ENCODE data around the gene EIF2AK2.

Gene EIF2AK2

DNA sequence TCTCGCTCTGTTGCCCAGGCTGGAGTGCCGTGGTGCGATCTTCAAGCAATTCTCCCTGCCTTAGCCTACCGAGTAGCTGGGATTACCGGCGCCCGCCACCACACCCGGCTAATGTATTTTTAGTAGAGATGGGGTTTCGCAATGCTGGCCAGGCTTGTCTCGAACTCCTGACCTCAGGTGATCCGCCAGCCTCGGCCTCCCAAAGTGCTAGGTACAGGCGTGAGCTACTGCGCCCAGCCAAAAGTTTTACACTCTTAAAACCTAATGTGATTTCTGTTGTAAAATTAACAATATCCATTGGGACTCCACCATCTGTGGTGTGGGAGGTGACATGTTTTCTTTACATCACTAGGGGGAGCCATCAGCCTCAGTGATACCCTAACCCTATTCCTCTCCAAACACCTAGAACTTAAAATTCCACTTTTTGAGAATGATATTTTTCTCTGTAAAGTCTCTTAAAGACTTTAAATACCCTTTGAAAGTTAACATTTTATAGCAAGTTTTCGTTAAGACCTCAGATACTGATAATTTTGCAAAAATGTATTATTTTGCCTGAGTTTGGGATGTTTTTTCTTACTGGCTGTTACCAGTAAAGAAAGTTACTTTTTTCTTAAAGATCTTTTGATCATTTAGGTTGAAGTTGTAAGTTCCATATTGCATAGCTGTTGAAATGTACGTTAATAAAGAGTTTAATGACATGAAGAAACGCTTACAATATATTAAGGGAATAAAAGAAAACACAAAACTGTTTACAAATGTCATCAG lies 11.6 kb upstream of the EIF2AK2 start:
- DNase-seq, result peak; percentile 5

DNA sequence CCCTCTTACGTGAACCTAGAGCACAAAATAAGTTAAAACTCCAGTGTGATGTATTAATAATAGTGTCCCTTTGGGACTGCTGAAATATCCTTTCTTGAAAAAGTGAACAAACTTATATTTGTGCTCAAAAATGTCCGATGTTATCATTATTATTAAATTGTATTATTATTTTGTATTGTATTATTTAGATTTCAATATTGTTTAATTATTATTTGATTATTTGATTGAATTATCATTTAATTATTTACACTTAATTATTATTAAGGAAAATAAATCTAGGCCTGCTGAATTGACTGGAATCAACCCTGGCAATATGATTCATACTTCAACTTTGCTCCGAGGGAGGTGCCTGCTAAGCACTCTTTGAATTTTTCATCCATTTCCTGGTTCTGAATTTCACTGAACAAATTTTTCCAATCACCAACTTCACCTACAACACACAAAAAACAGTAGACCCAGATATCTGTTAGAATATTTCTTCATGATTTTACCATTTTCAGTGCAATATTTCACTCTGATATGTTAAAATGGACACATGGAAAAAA lies 10.9 kb upstream of the EIF2AK2 start:
- DNase-seq, result no peak

DNA sequence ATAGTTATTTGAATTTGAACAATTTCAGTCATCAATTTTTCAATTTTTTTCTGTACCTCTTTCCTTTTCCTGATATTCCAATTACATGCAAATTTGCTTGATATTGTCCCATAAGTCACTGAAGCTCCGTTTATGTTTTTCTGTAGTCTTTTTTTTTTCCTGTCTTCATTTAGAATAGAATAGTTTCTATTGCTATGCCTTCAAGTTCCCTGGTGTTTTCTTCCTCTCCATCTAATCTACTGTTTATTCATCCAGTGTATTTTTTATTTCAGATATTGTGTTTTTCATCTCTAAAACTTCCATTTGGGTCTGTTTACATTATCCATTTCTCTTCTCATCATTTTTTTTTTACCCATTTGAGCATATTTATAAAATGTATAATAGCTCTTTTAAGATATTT lies 8.0 kb upstream of the EIF2AK2 start:
- DNase-seq, result no peak

DNA sequence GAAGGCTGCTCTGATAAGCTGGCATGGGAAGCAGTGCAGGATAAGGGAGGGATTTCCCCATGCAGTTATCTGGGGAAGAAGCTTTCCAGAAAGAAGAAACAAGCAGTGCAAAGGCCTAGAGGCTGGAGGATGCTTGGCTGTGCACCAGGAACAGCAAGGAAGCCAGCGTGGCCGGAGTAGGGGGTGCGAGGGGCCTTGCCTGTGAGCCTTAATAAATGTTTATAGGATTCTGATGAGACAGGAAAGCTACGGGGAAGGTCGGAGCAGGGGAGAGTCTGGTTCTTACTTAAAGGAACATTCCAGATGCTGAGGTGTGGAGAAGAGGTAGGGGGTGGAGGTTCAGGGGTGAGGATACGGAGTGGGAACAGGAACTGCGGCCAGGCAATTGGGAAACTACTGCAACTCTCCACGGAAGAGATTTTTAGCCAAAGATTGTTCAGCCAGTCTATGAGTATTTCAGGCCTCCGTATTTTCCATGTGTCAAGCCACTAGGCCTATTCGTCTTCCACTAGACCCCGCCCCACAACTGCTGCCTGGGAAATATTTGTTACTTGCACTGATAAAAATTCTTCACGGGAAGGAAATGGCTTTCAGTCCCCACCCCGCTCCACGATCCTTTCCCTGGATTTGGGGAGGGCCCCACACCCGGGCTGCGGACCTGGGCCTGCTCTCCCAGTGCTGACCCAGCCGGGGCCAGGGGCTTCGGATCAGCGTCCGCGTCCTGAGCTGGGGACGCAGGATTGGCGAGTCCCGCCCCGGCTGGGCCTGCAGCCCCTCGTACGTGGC lies 516 bp downstream of the EIF2AK2 start:
- DNase-seq, result no peak

DNA sequence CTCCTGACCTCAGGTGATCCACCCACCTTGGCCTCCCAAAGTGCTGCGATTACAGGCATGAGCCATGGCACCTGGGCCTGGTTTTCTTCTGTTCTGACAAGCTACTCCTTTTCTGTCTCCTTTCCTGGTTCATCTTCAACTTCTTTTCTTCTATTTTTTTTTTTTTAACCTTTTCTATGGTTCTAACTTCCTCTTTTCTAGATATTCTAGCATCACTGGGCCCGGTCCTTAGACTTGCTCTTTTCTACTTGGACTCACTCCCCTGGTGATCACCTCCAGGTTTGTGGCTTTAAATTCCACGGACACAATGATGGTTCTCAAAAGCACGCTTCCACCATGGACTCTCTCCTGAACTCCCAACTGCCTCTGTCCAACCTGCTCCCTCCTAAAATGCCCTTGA lies 2.0 kb downstream of the EIF2AK2 start:
- DNase-seq, result no peak

GRCh38 chr2:37153224-37153623 lies 3.6 kb downstream of the EIF2AK2 start:
- no peak for DNase-seq

DNA sequence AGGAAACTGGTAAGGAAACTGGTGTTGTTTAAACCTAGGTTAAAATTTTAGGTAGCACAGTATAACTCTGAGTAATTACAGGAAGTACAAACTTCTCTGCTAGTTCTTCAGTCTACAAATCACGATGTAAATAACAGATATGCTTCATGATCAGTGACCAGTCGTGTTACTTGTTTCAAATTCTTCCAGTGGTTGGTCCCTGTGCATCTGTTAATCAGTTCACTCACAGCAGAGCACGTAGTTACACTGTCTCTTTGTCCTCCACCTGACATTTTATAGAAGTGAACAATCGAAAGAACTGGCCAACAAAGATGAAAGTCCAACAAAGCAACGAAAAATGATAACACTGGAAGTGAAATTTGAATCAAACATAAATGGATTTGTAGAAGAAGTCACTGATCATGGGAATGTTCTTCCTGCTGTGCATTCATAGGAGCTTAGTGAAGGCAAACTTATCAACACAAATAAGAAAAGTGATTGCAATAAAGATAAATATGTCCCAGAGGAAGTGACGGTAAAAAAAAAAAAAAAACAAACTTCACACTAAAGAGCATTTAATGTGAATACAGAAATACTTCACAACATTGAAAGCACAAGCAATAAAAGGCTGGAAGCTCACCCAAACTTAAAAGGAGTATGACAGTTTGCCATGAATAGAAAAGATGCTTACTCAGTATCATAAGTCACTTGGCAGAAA lies 7.0 kb downstream of the EIF2AK2 start:
- DNase-seq, result no peak

DNA sequence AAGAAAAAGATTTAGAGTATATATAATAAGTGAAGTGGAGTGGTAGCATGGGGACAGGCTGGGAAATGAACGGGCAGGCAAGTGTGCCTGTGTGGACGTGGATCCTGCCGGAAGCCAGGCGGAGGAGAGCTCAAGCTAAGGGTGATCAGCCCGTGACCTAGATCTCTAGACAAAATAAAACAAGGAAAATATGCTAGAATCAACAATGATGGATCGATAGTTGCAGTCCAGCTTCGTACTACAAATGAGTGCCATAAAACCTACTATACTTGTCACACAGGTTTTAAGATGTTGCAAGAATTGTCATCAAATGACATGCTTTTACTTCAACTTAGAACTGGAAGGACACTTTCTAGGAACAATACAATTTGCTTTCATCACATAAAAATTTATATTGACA lies 8.5 kb downstream of the EIF2AK2 start:
- DNase-seq, result no peak

DNA sequence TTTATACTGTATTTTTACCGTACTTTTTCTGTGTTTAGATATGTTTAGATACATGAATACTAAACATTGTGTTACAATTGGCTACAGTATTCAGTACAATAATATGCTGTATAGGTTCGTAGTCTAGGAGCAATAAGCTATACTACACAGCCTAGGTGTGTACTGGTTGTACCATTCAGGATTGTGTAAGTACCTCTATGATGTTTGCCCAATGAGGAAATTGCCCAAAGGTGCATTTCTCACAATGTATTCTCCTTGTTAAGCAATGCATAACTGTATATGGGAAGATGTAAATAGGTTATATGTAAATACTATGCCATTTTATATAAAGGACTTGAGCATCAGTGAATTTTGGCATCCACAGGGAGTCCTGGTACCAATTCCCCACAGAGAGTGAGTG lies 10.7 kb downstream of the EIF2AK2 start:
- no peak for DNase-seq

GRCh38 chr2:37143974-37144373 lies 12.8 kb downstream of the EIF2AK2 start:
- no peak for DNase-seq

DNA sequence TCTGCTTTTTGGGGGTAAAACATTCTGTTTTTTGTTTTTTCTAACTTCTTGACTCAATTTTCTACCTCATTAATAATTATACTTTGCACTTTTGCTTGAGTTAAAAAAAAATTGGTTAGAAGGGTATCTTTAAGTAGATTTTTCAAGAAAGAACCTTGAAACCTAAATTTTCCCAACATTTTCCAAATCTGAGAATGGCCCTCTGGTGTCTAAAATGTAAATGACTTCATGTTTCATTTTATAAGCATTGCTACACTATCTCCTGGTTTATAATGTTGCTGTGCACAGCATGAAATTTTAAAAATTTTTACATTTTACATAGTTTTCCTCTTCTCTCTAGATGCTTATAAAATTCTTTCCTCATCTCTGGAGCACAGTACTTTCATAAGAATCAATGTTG lies 14.2 kb downstream of the EIF2AK2 start:
- DNase-seq, result no peak

GRCh38 chr2:37132914-37133313 lies 23.9 kb downstream of the EIF2AK2 start:
- DNase-seq, result no peak

DNA sequence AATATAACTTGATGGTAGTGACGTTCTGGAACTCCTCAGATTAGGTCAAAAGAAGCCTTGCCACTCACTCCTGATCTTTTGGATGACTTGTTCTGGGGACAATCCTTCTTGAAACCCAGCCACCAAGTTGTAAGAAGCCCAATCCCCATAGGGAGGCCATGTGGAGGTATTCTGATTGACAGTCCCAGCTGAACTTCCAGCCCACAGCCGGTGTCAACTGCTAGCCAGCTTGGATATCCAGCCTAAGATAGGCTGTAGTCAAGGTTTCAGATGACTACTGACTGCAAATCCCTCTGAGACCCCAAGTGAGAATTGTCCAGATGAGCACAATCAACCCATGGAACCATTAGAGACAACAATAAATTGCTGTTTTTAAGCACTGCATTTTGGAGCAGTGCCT lies 31.4 kb downstream of the EIF2AK2 start:
- no peak for DNase-seq

GRCh38 chr2:37119157-37119556 lies 37.6 kb downstream of the EIF2AK2 start:
- DNase-seq, result no peak

GRCh38 chr2:37117566-37117965 lies 39.2 kb downstream of the EIF2AK2 start:
- DNase-seq, result no peak

DNA sequence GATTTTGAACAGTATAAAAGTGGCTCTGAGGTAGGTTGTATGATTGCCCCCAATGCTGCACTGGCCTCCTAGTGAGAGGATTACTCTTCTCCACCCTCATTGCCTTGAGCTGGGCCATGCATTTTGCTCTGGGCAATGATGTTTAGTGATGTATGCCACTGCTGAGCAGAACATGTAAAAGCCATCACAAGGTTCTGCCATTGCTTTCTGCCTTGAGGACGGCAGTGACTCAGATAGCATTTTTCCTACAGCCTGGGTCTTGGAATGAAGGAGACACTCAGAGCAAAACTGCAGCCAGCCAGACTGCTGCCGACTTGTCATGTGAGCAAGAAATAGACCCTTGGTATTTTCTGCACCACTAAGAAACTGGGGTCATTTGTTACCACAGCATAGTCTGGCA lies 44.8 kb downstream of the EIF2AK2 start:
- DNase-seq, result no peak

DNA sequence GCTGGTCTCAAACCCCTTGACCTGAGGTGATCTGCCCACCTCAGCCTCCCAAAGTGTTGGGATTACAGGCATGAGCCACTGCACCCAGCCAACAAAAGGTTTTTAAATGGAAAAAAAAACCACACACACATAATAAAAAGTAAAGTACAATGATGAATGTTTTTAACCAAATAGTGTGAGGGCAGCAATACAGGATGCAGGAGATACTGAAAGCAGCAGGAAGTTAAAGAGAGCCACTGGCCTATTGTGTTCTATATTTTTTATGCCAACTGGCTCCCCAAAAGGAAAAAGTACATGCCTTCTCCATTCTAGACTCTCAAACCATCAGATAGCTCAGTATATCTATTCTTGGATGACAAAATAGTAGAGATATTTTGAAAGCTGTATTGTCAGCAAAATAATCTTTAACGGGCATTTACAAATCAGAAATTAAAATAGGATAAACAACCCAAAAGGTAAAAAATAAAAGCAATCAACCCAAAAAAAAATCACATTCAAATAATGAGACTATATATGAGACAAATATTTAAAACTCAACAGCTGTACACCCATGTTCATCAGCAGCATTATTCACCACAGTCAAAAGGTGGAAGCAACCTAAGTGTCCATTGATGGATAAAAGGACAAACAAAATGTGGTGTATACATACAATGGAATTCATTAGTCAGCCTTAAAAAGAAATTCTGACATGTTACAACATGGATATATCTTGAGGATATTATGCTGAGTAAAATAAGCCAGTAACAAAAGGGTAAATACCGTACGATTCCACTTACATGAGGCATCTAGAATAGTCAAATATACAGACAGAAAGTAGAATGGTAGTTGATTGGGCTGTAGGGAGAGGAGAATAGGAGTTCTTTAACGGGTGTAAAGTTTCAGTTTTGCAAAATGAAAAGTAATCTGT lies 46.2 kb downstream of the EIF2AK2 start:
- DNase-seq, result no peak

- DNase-seq, result no peak
Measured at GRCh38 chr2:37109523-37109922, 47.3 kb downstream of the EIF2AK2 start.

DNA sequence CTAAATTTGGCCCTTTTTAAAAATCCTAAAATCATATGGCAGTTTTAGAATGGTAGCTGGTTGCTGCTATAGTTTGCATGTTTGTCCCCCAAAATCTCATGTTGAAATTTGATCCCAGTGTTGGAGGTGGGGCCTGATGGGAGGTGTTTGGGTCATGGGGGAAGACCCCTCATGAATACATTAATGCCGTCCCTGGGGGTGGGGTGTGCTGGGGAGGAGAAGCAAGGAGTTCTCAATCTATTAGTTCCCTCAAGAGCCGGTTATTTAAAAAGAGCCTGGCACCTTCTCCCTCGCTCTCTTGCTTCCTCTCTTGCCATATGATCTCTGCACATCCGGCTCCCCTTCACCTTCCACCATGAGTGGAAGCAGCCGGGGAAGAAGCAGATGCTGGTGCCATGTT lies 51.6 kb downstream of the EIF2AK2 start:
- DNase-seq, result no peak

DNA sequence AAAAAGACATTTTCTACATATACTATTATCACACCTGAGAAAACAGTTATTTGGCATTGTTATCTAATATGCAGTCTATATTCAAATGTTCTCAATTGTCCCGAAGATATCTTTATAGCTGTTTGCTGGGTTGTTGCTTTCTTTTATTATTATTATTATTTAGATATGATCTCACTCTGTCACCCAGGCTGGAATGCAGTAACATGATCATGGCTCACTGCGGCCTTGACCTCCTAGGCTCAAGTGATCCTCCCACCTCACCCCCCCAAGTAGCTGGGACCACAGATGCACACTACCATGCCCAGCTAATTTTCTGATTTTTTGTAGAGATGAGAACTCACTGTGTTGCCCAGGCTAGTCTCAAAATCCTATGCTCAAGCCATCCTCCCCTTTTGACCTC lies 52.6 kb downstream of the EIF2AK2 start:
- no peak for DNase-seq

GRCh38 chr2:37102588-37102987 lies 54.2 kb downstream of the EIF2AK2 start:
- no peak for DNase-seq

GRCh38 chr2:37100054-37100453 lies 56.7 kb downstream of the EIF2AK2 start:
- DNase-seq, result no peak

Data from SHP77 treated with DMSO at 0.1 percent for 48 hours (cell line).